ENCODE results near the gene NONO. TPM values are rescaled to one million over a fixed set of nuclear protein-coding genes. Genes with fewer than 3 reads are reported as not detected.
"Not testable (repeated sequence)": the region's sequence is repeated elsewhere in the genome, so short reads cannot be mapped to it uniquely, and the experiment has no call there.

Gene NONO
- 527 and 545 TPM in 2 replicates for total RNA-seq (2014; rRNA removed; shearing (Covaris generic))
- polyA plus RNA-seq (2014; cell fraction: nucleus; rRNA removed) = 604 and 770 TPM in 2 replicates

- peak; percentile 99 for DNase-seq (ENCODE audit: extremely low read depth, low read depth)
These were observed at the start of gene NONO for GRCh38 chrX:71283403-71284143. NONO (plus strand) TSS chrX:71283635; CDS start chrX:71290638, 7,003 bp downstream.

GRCh38 chrX:71235482-71235881 is 48.0 kb upstream of the NONO start:
- no peak for DNase-seq (ENCODE audit: extremely low read depth, low read depth)

DNA sequence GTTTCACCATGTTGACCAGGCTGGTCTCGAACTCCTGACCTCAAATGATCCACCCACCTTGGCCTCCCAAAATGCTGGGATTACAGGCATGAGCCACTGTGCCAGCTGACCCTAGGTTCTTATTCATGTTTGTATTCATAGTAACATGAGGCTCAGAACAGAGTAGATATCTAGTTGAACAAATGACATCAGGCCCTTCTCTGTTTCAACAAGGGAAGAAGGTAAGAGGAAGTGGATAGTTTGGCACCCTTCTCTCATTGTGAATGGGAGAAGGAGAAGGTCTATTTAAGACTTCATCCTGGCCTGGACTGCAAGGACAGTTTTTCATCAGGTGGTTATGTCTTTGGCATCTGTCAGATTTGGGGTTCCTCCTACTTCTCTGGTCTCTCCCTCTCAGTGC is 46.6 kb upstream of the NONO start:
- DNase-seq (ENCODE audit: extremely low read depth, low read depth) = no peak

- DNase-seq (ENCODE audit: extremely low read depth, low read depth) = no peak
These were observed 43.7 kb upstream of the NONO start for GRCh38 chrX:71239781-71240180.

DNA sequence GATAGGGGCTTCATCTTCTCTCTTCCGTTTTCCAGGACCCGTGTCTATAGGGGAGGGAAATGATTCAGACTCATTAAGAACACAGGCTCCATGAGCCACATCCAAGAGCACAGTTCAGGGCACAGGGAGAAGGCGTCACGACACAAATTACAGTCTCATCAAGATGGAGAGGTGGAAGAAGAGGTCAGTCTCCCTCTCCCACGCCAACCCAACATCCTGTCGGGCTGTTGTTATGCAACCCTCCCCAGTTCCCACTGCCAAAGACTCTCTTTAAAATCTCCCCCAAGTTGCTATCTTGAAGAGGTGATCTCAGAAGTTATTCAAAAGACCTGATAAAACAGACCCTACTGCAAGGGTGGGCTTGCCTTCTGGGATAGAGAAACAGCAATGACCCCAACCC is 42.1 kb upstream of the NONO start:
- no peak for DNase-seq (ENCODE audit: extremely low read depth, low read depth)

DNA sequence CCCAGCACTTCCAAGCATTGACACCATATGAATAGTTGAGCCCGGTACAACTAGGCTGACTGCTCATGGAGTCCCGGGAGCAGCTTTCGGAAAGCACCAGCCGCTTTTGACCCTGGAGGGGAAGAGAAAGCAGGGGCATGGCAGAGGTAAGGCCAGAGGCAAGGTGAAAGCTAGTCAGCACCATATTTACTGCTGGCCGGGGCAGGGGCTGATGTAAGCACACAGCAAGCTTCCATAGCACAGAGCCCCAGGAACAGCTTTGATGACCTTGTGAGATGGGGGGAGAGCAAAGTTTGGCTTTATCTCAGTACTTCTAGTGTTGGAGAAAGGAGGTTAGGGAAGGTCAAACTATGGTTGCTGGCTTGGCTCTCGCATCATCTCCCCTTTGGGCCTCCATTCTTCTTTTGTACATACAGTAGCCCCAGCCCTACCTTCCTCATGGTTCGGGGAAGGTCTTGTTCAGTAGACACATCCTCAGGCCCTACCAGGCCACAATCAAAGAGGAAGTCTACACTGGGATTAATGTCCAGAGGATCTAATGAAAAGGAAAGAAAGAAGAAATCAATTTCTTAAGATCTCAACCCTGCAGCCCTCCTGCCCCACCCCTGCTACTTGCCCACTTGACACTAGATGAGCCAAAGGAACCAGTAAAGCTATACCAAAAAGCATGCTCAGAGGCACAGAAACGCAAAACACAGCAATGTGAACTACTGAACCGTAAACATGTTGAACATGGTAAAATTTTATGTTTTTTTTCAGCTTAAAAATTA is 38.9 kb upstream of the NONO start:
- no peak for DNase-seq (ENCODE audit: extremely low read depth, low read depth)

- no peak for DNase-seq (ENCODE audit: extremely low read depth, low read depth)
These were observed 38.3 kb upstream of the NONO start for GRCh38 chrX:71245159-71245558.

DNA sequence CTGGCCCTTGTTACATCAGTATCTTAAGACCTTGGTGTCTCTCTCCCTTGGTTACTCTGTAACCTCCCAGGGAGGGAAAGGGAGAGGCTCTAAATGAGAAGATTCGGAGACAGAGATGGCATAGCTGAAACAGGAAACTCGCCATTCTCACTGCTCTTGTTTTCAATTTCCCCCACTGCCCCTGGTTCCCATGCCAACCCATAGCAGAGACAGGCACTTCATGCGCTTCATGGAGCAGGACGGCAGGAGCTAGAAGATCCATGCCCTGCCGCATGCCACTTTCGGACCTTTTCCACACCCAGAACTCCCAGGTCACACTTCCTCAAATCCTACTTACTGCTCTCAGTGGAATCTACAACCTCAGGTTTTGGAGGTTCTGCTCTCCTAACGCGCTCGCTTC is 32.6 kb upstream of the NONO start:
- no peak for DNase-seq (ENCODE audit: extremely low read depth, low read depth)

GRCh38 chrX:71251466-71251973 is 31.9 kb upstream of the NONO start:
- no peak for DNase-seq (ENCODE audit: extremely low read depth, low read depth)

GRCh38 chrX:71252221-71252620 is 31.2 kb upstream of the NONO start:
- DNase-seq (ENCODE audit: extremely low read depth, low read depth) = no peak

DNA sequence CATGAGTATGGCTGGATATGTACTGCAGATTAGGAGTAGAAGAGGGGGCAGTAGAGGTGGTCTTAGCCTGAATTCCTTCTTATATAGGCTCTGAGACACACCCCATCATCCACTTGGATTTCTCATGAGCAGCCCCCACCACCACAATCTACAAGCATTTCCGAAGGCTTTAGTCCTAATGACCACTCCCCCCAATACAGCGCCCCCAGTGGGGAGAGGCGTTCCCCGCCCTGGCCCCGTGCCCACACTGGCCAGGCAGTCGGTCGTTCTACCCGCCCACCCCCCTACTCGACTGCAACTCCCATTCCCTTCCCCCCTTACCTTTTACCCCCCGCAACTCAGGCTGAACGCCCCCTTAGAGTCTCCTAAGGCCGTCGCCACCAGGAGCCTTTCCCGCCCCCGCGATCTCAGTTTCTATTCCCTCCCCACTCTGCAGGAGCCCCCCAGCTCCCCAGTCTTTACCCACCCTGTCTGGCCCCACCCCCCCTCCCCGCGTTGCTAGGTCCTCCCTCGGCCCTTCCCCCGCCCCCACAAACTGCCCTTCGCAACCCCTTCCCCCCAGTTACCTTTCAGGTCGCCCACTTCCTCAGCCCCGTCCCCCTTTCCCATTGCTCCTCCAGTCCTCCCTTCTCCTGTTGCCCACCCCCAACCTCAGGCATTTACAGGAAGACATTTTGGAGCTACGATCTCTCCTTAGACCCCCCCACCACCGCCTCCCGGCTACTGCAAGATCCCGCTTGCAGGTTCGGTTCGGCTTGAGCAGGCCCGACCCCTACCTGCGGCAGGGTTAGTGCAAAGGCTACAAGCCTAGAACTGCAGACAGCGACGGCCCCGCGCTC is 30.0 kb upstream of the NONO start:
- DNase-seq (ENCODE audit: extremely low read depth, low read depth) = peak; percentile 33

DNA sequence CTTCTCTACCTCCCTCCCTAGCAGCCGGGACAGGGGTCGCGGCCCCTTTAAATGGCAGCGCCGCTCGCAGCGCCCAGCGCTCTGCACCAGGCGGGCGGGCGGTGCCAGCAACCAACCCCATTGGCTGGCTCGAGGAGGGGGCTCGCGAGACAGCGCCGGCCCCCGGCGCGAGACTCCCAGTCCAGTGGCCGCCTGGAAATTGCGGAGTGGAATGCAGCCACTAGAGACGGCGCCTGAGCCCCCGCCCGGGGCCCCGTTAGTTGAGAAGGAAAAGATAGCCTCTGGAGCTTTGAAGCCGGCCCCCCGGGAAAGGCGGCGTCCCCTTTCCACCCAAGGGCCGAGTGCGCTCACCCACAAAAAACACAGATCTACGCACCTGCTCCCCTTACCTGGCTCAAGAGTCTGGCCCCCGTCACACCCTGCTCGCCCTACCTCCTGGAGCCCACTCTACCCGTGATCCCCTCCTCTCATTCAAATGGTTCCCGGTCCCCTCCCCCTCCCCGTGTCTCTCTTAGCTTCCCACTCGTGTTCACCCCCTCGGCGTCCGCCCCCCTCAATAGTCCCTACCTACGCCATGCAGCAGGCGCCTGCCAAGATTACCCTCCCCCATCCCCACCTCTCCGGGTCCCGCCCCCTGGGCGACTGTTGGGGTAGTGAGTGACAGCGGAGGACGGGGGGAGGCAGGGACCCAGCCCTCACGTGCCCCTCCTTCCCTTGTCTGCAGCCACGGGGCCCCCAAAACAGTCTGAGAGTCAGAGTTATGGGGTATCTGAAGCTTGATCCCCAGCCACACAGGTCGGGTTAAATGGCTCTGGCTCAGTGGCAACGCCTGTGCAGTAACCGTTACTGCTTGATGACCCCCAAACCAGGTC is 29.1 kb upstream of the NONO start, which contains the start of gene ZMYM3:
TSS of gene ZMYM3 (minus strand) at position 49 of the 872 bp plus-strand sequence. CDS start 885 bp downstream, outside the sequence.
- DNase-seq (ENCODE audit: extremely low read depth, low read depth) = peak; percentile 82

- no peak for DNase-seq (ENCODE audit: extremely low read depth, low read depth)
These were observed 27.4 kb upstream of the NONO start for GRCh38 chrX:71256051-71256450.

- DNase-seq (ENCODE audit: extremely low read depth, low read depth) = no peak
These were observed 26.6 kb upstream of the NONO start for GRCh38 chrX:71256856-71257255.

GRCh38 chrX:71268624-71269023 is 14.8 kb upstream of the NONO start:
- DNase-seq (ENCODE audit: extremely low read depth, low read depth) = not testable (repeated sequence)

- DNase-seq (ENCODE audit: extremely low read depth, low read depth) = no peak
These were observed 13.5 kb upstream of the NONO start for GRCh38 chrX:71269801-71270395.

- DNase-seq (ENCODE audit: extremely low read depth, low read depth) = not testable (repeated sequence)
These were observed 11.1 kb upstream of the NONO start for GRCh38 chrX:71272313-71272712.

- not testable (repeated sequence) for DNase-seq (ENCODE audit: extremely low read depth, low read depth)
These were observed 2.1 kb upstream of the NONO start for GRCh38 chrX:71281300-71281699.

Measured in NCI-H460 (cell line).